Measurements from ENCODE around the gene TSC2. TPM values are rescaled to one million over a fixed set of nuclear protein-coding genes. Genes with fewer than 3 reads are reported as not detected.

TSC2 gene
- polyA plus RNA-seq, 3 donors, result 11.7 to 95.1 (median 20.8) TPM

GRCh38 chr16:2007081-2007836 is 40.5 kb upstream of the TSC2 start:
- H3K27me3 ChIP-seq (ENCODE audit: control insufficient read depth in 2 of 2, insufficient read depth in 2 of 2, low read length in 2 of 2), result no peaks in the 10 kb centered on the region
- Mint-ChIP-seq H3K4me3 (peak overlapping the region; percentile 81 to 83), H3K9me3 (peaks cover 0 to 2% (median 0%) of the 10 kb centered on the region in 7 donors), H3K4me1 (peaks cover 50% of the 10 kb centered on the region), H3K27me3 (ENCODE audit: low read depth in 3 of 3) (peaks cover 0 to 1% (median 0%) of the 10 kb centered on the region in 3 donors), H3K36me3 (peaks cover 7 to 14% of the 10 kb centered on the region in 2 donors), H3K27ac (peak overlapping the region in 2 of 7 donors; percentile 21 to 75)
- H3K36me3 ChIP-seq (replicated peaks in 1 of 2; ENCODE audit: control insufficient read depth in 1 of 2, insufficient read depth in 2 of 2, low read length in 2 of 2), result peaks cover 12 to 13% of the 10 kb centered on the region in 2 donors
- no peak for TF ChIP-seq CTCF (IDR thresholded peaks at IDR 0.05)
- intact Hi-C loops (cut with micrococcal nuclease), result loop anchor here (5.0 to 10.0 kb wide), 4 partner anchors 40 to 248 kb away; partner anchors contain the start of genes ECI1 (in 1 of the 2), NTHL1 (in 1 of the 2) and TSC2 (in 1 of the 2)
- peaks cover 40 to 67% of the 10 kb centered on the region in 2 donors for H3K4me1 ChIP-seq (ENCODE audit: control insufficient read depth in 1 of 2, insufficient read depth in 2 of 2, low read length in 2 of 2)
- H3K4me3 ChIP-seq (replicated peaks in 1 of 3; ENCODE audit: low read depth in 2 of 3, low read length in 3 of 3), result peak overlapping the region in 1 of 3 experiments; percentile 85
- H4K20me1 ChIP-seq (ENCODE audit: insufficient read depth, low read length), result peaks cover 64% of the 10 kb centered on the region
- H3K9ac ChIP-seq (ENCODE audit: insufficient read depth, low read length, poor library complexity, severe bottlenecking), result peak overlapping the region; percentile 19
- peak overlapping the region; percentile 94 for H3K4me2 ChIP-seq (replicated peaks; ENCODE audit: extremely low read depth, low read length, poor library complexity, severe bottlenecking)
- no peaks in the 10 kb centered on the region for H3K9me3 ChIP-seq (replicated peaks in 1 of 2; ENCODE audit: control insufficient read depth in 1 of 2, insufficient read depth in 1 of 2, low read length in 2 of 2)
- 66% methylated on average over 13 of the region's 16 CpGs for WGBS (ENCODE audit: insufficient coverage)
- H3K79me2 ChIP-seq (ENCODE audit: insufficient read depth, low read length), result peaks cover 60% of the 10 kb centered on the region
- no peak overlapping the region for H2AFZ ChIP-seq (ENCODE audit: insufficient read depth, low read depth, low read length, poor library complexity, severe bottlenecking)
- no peak for DNase-seq
- no peak overlapping the region for H3K27ac ChIP-seq (ENCODE audit: low read depth in 1 of 2, low read length in 2 of 2)

- Mint-ChIP-seq H3K36me3 (peaks cover 4 to 11% of the 10 kb centered on the region in 2 donors), H3K4me3 (peak overlapping the region; percentile 81 to 89)
- WGBS (ENCODE audit: insufficient coverage), result 0% methylated on average over 15 of the region's 15 CpGs
Observed at GRCh38 chr16:2008009-2008526, 39.7 kb upstream of the TSC2 start.

More at GRCh38 chr16:2008009-2008526, 39.7 kb upstream of the TSC2 start:
- Mint-ChIP-seq H3K4me1 (peaks cover 50% of the 10 kb centered on the region), H3K27me3 (ENCODE audit: low read depth in 3 of 3) (peaks cover 0 to 1% (median 0%) of the 10 kb centered on the region in 3 donors), H3K27ac (peak overlapping the region; percentile 72 to 91 (median 85)), H3K9me3 (peaks cover 0 to 2% (median 0%) of the 10 kb centered on the region in 7 donors)
- peaks cover 5% of the 10 kb centered on the region in 2 donors for H3K36me3 ChIP-seq (replicated peaks in 1 of 2; ENCODE audit: control insufficient read depth in 1 of 2, insufficient read depth in 2 of 2, low read length in 2 of 2)
- DNase-seq, result peak in 1 of 3 donors; percentile 47
- H3K4me2 ChIP-seq (replicated peaks; ENCODE audit: extremely low read depth, low read length, poor library complexity, severe bottlenecking), result peak overlapping the region; percentile 94
- H3K9me3 ChIP-seq (replicated peaks in 1 of 2; ENCODE audit: control insufficient read depth in 1 of 2, insufficient read depth in 1 of 2, low read length in 2 of 2), result no peaks in the 10 kb centered on the region
- H2AFZ ChIP-seq (ENCODE audit: insufficient read depth, low read depth, low read length, poor library complexity, severe bottlenecking), result no peak overlapping the region
- peaks cover 60% of the 10 kb centered on the region for H3K79me2 ChIP-seq (ENCODE audit: insufficient read depth, low read length)
- H4K20me1 ChIP-seq (ENCODE audit: insufficient read depth, low read length), result peaks cover 57% of the 10 kb centered on the region
- H3K9ac ChIP-seq (ENCODE audit: insufficient read depth, low read length, poor library complexity, severe bottlenecking), result no peak overlapping the region
- H3K4me1 ChIP-seq (ENCODE audit: control insufficient read depth in 1 of 2, insufficient read depth in 2 of 2, low read length in 2 of 2), result peaks cover 40 to 67% of the 10 kb centered on the region in 2 donors
- H3K27me3 ChIP-seq (ENCODE audit: control insufficient read depth in 2 of 2, insufficient read depth in 2 of 2, low read length in 2 of 2), result no peaks in the 10 kb centered on the region
- intact Hi-C loops (cut with micrococcal nuclease), result loop anchor here (5.0 to 10.0 kb wide), 4 partner anchors 39 to 247 kb away; partner anchors contain the start of genes ECI1 (in 1 of the 2), NTHL1 (in 1 of the 2) and TSC2 (in 1 of the 2)
- H3K4me3 ChIP-seq (replicated peaks in 1 of 3; ENCODE audit: low read depth in 2 of 3, low read length in 3 of 3), result peak overlapping the region in 2 of 3 experiments; percentile 59 to 85
- TF ChIP-seq CTCF (IDR thresholded peaks at IDR 0.05), result no peak
- H3K27ac ChIP-seq (ENCODE audit: low read depth in 1 of 2, low read length in 2 of 2), result peak overlapping the region in 1 of 2 donors; percentile 85

Data from CD14-positive monocyte (primary cell).